GM12878 (cell line): ENCODE measurements around the gene NOVA2. TPM values are rescaled to one million over a fixed set of nuclear protein-coding genes. Genes with fewer than 3 reads are reported as not detected.
A peak's percentile ranks its signal among the peaks of the same experiment; 100 is the strongest.

Experiments used
- BACH1 ChIP-seq: fragments of 450-650 bp; IDR thresholded peaks from 2 replicates; pipeline ENCODE4 v1.6.1; 2017; ENCODE audit warnings: mild to moderate bottlenecking, borderline replicate concordance
- BHLHE40 ChIP-seq, 2 experiments: fragments of 450-650 bp in 1 of 2; IDR thresholded peaks; 2 replicates each; pipeline ENCODE4 v1.6.1; 2011 to 2017; ENCODE audit warnings: low read depth in 2 of 2, borderline replicate concordance in 1 of 2, improper control_type of control experiment in 1 of 2, low read length in 1 of 2, mild to moderate bottlenecking in 1 of 2
- EED ChIP-seq: sonication (generic); IDR thresholded peaks from 2 replicates; pipeline ENCODE4 v1.6.1; 2016; ENCODE audit warnings: antibody characterized with exemption, low read depth
- FOXK2 ChIP-seq: fragments of 450-650 bp; IDR thresholded peaks from 2 replicates; pipeline ENCODE4 v1.6.1; 2017; ENCODE audit warnings: mild to moderate bottlenecking, moderate library complexity
- FOXM1 ChIP-seq: IDR thresholded peaks from 2 replicates; pipeline ENCODE4 v1.6.1; 2012; ENCODE audit warnings: low read depth, mild to moderate bottlenecking, inconsistent platforms, low read length, moderate library complexity
- KDM1A ChIP-seq: fragments of 200-600 bp; sonication (generic); IDR thresholded peaks from 2 replicates; pipeline ENCODE4 v1.6.1; 2016; ENCODE audit warnings: borderline replicate concordance
- MEF2A ChIP-seq: IDR thresholded peaks from 2 replicates; pipeline ENCODE4 v1.6.1; 2011; ENCODE audit warnings: low read depth, mild to moderate bottlenecking, low read length, moderate library complexity; ENCODE audit not compliant: insufficient read depth
- MEF2B ChIP-seq: fragments of 450-650 bp; IDR thresholded peaks from 2 replicates; pipeline ENCODE4 v1.6.1; 2018; ENCODE audit warnings: mild to moderate bottlenecking, moderate library complexity; ENCODE audit not compliant: partially characterized antibody, poor library complexity, severe bottlenecking
- MTA3 ChIP-seq: IDR thresholded peaks from 2 replicates; pipeline ENCODE4 v1.6.1; 2012; ENCODE audit warnings: low read length, inconsistent platforms, borderline replicate concordance
- POU2F2 ChIP-seq: IDR thresholded peaks from 3 replicates; pipeline ENCODE4 v1.6.1; 2011; ENCODE audit warnings: low read depth, mild to moderate bottlenecking, low read length, borderline replicate concordance
- RBBP5 ChIP-seq: fragments of 200-600 bp; sonication (generic); conservative IDR thresholded peaks from 2 replicates; pipeline ENCODE4 v1.6.1; 2016
- RUNX3 ChIP-seq: IDR thresholded peaks from 2 replicates; pipeline ENCODE4 v1.6.1; 2012; ENCODE audit warnings: low read length, inconsistent platforms
- SMAD5 ChIP-seq: IDR thresholded peaks from 2 replicates; pipeline ENCODE4 v1.6.1; 2016; ENCODE audit warnings: antibody characterized with exemption, low read depth
- SREBF2 ChIP-seq: IDR thresholded peaks from 2 replicates; pipeline ENCODE4 v1.6.1; 2012; ENCODE audit warnings: mild to moderate bottlenecking, low read length
- TAF1 ChIP-seq: IDR thresholded peaks from 2 replicates; pipeline ENCODE4 v1.6.1; 2011; ENCODE audit warnings: mild to moderate bottlenecking, low read depth, low read length, borderline replicate concordance
- TARDBP ChIP-seq: IDR thresholded peaks from 2 replicates; pipeline ENCODE4 v1.6.1; 2016; ENCODE audit warnings: borderline replicate concordance
- polyA plus RNA-seq, 11 experiments: library from polyadenylated mRNA; depleted of rRNA in 4 of 11; unstranded in 6 of 11; stranded (reverse) in 5 of 11; fragments of >200 nt; fragmentation: Nextera tagmentation in 4 of 11; fragmentation: Illumina TruSeq in 1 of 11; extraction: Ambion mirVana in 4 of 11; extraction: Trizol in 1 of 11; gene quantifications; 1 replicate in 1 of 11; 2 replicates in 10 of 11; pipeline versions ENCODE4 v1.2.1 to v1.2.3, GENCODE V29; 2011 to 2016; ENCODE audit warnings: inconsistent platforms in 2 of 11, missing spikeins in 2 of 11, low read depth in 1 of 11
- total RNA-seq, 4 experiments: library from RNA; depleted of rRNA in 3 of 4; stranded (reverse); fragments of >200 nt in 3 of 4; fragmentation: Illumina TruSeq in 1 of 4; extraction: Trizol in 1 of 4; gene quantifications; 2 replicates each; pipeline versions ENCODE4 v1.2.1 to v1.2.3, GENCODE V29; 2013 to 2021
- TF ChIP-seq, protein P1 (sequence below): IDR thresholded peaks from 2 replicates; pipeline ENCODE4 v1.6.1; 2012; ENCODE audit warnings: low read length, inconsistent platforms
- TF ChIP-seq, protein P2 (sequence below), 3 experiments: IDR thresholded peaks in 2 of 3; conservative IDR thresholded peaks in 1 of 3; 2 replicates each; pipeline ENCODE4 v1.5.1; 2011; ENCODE audit warnings: low read depth in 3 of 3, low read length in 3 of 3, mild to moderate bottlenecking in 3 of 3, control low read depth in 2 of 3, moderate library complexity in 2 of 3, inconsistent platforms in 1 of 3, mixed read lengths in 1 of 3; ENCODE audit not compliant: control insufficient read depth in 2 of 3, insufficient read depth in 1 of 3; ENCODE audit errors: extremely low read depth in 1 of 3
- TF ChIP-seq, protein P3 (sequence below): fragments of 450-650 bp; IDR thresholded peaks from 2 replicates; pipeline ENCODE4 v1.6.1; 2014; ENCODE audit warnings: mild to moderate bottlenecking
- TF ChIP-seq, protein P4 (sequence below): fragments of 450-650 bp; IDR thresholded peaks from 2 replicates; pipeline ENCODE4 v1.6.1; 2016; ENCODE audit warnings: mild to moderate bottlenecking
- TF ChIP-seq, protein P5 (sequence below): fragments of 450-650 bp; IDR thresholded peaks from 2 replicates; pipeline ENCODE4 v1.6.1; 2017; ENCODE audit warnings: borderline replicate concordance

Gene NOVA2
- total and polyA plus RNA-seq, 10 of the 15 experiments (the other 5 are each of a cell fraction or from before 2014, with no cell fraction given) = under 0.01 to 0.44 (median 0.03) TPM; not detected in 4

DNA sequence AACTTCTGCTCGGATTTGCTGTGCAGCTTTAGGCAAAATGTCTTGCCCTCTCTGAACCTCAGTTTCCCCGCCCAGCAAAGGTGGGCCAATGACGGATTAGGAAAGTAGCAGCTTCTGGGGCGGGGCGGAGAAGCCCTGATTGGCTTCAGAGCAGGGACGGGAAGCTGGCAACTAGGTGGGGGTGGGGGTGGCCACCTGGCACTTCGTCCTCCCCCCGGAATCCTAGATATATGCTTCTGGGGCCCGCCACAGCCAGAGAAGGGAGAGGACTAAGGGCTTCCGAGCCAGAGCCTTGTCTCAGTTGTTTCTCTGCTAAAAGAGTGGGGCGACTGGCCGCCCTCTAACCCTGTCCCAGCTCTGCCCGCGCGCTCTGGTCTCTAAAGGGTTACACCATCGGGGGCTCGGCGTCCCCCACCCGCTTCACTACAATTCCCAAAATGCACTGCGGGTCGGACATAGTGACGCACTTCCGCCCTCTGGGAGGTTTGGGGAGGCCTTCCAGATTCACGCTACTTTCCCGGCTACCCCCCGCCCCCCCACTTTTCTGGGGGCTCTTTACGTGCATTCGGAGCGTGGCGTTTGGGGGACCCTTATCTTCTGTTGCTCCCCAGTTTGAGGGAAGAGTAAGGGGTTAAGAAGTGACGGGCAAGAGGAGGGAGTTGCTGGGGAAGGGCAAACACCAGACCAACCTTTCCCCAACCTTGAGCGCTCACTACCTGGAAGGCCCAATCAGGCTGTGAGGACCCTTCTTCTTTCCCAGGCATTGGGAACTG is 87.1 kb downstream of the NOVA2 start (continued):
- TF ChIP-seq EED (no peak), FOXM1 (no peak), BACH1 (0 out of 2 replicates have a peak, but pooled peaks have one; percentile 14), POU2F2 (peak; percentile 71; the same call in 1 of the 3 replicates), RUNX3 (no peak), SREBF2 (no peak), TAF1 (peak; percentile 29; the same call in 1 of the 2 replicates), FOXK2 (peak; percentile 81), KDM1A (no peak), RBBP5 (no peak), MTA3 (peak; percentile 67; the same call in 1 of the 2 replicates), BHLHE40 (IDR thresholded peaks at IDR 0.05; ENCODE audit: borderline replicate concordance in 1 of 2, low read depth in 2 of 2, low read length in 1 of 2) (peak; percentile 4 to 36; a peak in 1 of 4 replicates), MEF2A (no peak), TARDBP (peak; percentile 87), MEF2B (peak; percentile 17), SMAD5 (peak; percentile 51; the same call in 1 of the 2 replicates)
- TF ChIP-seq, protein P1, sequence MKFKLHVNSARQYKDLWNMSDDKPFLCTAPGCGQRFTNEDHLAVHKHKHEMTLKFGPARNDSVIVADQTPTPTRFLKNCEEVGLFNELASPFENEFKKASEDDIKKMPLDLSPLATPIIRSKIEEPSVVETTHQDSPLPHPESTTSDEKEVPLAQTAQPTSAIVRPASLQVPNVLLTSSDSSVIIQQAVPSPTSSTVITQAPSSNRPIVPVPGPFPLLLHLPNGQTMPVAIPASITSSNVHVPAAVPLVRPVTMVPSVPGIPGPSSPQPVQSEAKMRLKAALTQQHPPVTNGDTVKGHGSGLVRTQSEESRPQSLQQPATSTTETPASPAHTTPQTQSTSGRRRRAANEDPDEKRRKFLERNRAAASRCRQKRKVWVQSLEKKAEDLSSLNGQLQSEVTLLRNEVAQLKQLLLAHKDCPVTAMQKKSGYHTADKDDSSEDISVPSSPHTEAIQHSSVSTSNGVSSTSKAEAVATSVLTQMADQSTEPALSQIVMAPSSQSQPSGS = no peak
- TF ChIP-seq, protein P2, sequence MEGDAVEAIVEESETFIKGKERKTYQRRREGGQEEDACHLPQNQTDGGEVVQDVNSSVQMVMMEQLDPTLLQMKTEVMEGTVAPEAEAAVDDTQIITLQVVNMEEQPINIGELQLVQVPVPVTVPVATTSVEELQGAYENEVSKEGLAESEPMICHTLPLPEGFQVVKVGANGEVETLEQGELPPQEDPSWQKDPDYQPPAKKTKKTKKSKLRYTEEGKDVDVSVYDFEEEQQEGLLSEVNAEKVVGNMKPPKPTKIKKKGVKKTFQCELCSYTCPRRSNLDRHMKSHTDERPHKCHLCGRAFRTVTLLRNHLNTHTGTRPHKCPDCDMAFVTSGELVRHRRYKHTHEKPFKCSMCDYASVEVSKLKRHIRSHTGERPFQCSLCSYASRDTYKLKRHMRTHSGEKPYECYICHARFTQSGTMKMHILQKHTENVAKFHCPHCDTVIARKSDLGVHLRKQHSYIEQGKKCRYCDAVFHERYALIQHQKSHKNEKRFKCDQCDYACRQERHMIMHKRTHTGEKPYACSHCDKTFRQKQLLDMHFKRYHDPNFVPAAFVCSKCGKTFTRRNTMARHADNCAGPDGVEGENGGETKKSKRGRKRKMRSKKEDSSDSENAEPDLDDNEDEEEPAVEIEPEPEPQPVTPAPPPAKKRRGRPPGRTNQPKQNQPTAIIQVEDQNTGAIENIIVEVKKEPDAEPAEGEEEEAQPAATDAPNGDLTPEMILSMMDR (IDR thresholded peaks at IDR 0.05 in 2 of 3, conservative IDR thresholded peaks at IDR 0.05 in 1 of 3; ENCODE audit: control insufficient read depth in 2 of 3, extremely low read depth in 1 of 3, insufficient read depth in 1 of 3, low read depth in 3 of 3, low read length in 3 of 3) = no peak
- TF ChIP-seq, protein P3, sequence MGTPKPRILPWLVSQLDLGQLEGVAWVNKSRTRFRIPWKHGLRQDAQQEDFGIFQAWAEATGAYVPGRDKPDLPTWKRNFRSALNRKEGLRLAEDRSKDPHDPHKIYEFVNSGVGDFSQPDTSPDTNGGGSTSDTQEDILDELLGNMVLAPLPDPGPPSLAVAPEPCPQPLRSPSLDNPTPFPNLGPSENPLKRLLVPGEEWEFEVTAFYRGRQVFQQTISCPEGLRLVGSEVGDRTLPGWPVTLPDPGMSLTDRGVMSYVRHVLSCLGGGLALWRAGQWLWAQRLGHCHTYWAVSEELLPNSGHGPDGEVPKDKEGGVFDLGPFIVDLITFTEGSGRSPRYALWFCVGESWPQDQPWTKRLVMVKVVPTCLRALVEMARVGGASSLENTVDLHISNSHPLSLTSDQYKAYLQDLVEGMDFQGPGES = no peak
- TF ChIP-seq, protein P4, sequence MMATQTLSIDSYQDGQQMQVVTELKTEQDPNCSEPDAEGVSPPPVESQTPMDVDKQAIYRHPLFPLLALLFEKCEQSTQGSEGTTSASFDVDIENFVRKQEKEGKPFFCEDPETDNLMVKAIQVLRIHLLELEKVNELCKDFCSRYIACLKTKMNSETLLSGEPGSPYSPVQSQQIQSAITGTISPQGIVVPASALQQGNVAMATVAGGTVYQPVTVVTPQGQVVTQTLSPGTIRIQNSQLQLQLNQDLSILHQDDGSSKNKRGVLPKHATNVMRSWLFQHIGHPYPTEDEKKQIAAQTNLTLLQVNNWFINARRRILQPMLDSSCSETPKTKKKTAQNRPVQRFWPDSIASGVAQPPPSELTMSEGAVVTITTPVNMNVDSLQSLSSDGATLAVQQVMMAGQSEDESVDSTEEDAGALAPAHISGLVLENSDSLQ = no peak
- TF ChIP-seq, protein P5, sequence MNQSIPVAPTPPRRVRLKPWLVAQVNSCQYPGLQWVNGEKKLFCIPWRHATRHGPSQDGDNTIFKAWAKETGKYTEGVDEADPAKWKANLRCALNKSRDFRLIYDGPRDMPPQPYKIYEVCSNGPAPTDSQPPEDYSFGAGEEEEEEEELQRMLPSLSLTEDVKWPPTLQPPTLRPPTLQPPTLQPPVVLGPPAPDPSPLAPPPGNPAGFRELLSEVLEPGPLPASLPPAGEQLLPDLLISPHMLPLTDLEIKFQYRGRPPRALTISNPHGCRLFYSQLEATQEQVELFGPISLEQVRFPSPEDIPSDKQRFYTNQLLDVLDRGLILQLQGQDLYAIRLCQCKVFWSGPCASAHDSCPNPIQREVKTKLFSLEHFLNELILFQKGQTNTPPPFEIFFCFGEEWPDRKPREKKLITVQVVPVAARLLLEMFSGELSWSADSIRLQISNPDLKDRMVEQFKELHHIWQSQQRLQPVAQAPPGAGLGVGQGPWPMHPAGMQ = no peak
